ENCODE results near the gene TGFB1I1.
"Not testable (repeated sequence)": the region's sequence is repeated elsewhere in the genome, so short reads cannot be mapped to it uniquely, and the experiment has no call there.

Gene TGFB1I1

DNA sequence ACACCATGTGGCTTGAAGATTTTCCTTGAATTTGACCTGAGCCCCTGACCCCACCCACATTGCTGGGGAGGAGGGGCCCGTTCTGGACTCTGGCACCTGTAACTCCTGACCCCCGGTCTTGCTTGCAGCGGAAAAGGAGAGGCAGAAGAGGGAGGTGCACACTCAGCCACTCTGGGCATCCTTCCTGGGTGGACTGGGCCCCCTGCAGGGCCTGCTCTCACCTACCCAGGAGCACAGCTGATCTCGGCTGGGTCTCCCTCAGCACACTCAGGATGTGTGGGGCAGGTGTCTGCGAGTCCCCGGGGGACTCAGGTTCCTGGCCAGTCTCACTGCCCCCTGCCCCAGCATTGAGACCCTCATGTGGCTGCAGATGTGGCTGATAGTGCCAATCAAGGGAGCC, 51.8 kb downstream of the TGFB1I1 start:
- not testable (repeated sequence) for FAIRE-seq

DNA sequence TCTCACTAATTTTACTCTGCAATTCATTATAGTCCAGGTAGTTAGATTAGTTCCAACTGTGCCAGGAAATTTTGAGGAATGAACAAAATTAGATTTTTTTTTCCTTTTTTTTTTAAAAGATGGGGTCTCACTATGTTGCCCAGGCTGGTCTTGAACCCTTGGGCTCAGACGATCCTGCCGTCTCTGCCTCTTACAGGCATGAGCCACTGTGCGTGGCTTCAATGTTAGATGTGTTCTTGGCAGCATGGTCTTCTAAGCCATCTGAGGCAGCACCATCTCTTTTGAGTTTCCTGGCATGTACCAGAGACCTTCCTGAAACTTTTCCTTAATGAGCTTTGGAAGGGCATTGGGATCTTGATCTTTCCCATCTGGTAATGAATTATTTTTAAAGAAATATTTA, 53.2 kb downstream of the TGFB1I1 start:
- FAIRE-seq: no peak

All from islet of Langerhans (tissue), 1 donor.